BJ (cell line): ENCODE measurements around the gene RFPL1. TPM values are rescaled to one million over a fixed set of nuclear protein-coding genes. Genes with fewer than 3 reads are reported as not detected.

Experiments
- CTCF ChIA-PET: fragments of 350-600 bp; formaldehyde crosslinking; extraction: SDS; loops from one replicate; lab custom pipeline; 2021; ENCODE audit warnings: antibody characterized with exemption, inconsistent platforms; lab: Yijun Ruan, JAX
- POLR2A ChIA-PET: fragments of 300-600 bp; sonication (Branson Sonifier 250); formaldehyde crosslinking; extraction: SDS; loops from one replicate; lab custom pipeline; 2021; ENCODE audit warnings: antibody characterized with exemption; lab: Charles Lee
- DNase-seq: peaks from one replicate; pipeline ENCODE4 v3.0.0-alpha.2; 2011; ENCODE audit warnings: low read depth
- H3K27me3 ChIP-seq: 2 replicates; pipeline ENCODE4 v1.6.0; 2011; ENCODE audit warnings: low read length; ENCODE audit not compliant: control insufficient read depth, insufficient read depth
- H3K36me3 ChIP-seq: 2 replicates; pipeline ENCODE4 v1.5.1; 2011; ENCODE audit warnings: low read length; ENCODE audit not compliant: control insufficient read depth, insufficient read depth
- H3K4me3 ChIP-seq: 2 replicates; pipeline ENCODE4 v1.5.1; 2011; ENCODE audit warnings: low read depth, mild to moderate bottlenecking, control low read depth, low read length
- polyA plus RNA-seq: library from polyadenylated mRNA; depleted of rRNA; stranded (reverse); fragments of >200 nt; gene quantifications from 2 replicates; pipeline ENCODE4 v1.2.3, GENCODE V29; 2011
- TF ChIP-seq, protein P1 (sequence below): IDR thresholded peaks from 2 replicates; pipeline ENCODE4 v1.5.1; 2011; ENCODE audit warnings: low read depth, mild to moderate bottlenecking, control low read depth, inconsistent platforms, low read length, moderate library complexity; ENCODE audit not compliant: insufficient read depth

RFPL1 gene
- polyA plus RNA-seq, 1 experiment, result not detected

DNA sequence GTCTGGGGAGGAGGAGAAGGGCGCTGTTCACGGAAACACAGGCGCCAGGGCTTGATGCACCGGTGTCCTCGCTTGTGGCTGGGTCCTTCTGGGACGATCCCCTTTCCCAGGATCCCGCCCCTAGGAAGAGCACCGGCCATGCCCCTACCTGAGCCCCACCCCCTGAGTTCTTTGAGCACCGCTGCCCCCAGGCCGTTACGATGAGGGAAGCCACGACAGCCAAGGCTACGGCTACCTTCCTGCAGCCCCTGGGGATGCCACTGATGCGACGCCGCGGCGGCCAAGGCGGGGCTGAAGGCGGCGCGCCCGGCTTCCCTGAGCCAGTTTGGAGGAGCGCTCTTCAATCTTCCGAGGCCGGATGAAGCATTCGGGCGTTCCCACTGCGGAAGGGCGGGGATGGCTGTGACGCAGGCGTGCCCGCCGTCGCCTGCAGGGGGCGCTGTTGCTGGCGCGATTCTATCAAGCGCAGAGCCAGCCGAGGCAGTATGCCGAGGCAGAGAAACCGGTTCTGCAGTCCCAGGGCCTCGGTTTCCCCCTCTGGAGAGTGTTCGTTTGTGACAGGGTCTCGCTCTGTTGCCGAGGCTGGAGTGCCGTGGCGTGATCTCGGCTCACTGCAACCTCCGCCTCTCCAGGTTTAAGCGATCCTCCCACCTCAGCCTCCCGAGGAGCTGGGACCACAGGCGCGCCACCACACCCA lies 31.9 kb downstream of the RFPL1 start:
- Histone ChIP-seq H3K36me3 (no peaks in the 10 kb centered on the region), H3K4me3 (no peak overlapping the region), H3K27me3 (peaks cover 3% of the 10 kb centered on the region)
- TF ChIP-seq, protein P1, sequence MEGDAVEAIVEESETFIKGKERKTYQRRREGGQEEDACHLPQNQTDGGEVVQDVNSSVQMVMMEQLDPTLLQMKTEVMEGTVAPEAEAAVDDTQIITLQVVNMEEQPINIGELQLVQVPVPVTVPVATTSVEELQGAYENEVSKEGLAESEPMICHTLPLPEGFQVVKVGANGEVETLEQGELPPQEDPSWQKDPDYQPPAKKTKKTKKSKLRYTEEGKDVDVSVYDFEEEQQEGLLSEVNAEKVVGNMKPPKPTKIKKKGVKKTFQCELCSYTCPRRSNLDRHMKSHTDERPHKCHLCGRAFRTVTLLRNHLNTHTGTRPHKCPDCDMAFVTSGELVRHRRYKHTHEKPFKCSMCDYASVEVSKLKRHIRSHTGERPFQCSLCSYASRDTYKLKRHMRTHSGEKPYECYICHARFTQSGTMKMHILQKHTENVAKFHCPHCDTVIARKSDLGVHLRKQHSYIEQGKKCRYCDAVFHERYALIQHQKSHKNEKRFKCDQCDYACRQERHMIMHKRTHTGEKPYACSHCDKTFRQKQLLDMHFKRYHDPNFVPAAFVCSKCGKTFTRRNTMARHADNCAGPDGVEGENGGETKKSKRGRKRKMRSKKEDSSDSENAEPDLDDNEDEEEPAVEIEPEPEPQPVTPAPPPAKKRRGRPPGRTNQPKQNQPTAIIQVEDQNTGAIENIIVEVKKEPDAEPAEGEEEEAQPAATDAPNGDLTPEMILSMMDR, result peak; percentile 72
- DNase-seq, result no peak
- ChIA-PET CTCF (interaction anchor here (0.7 to 1.6 kb wide), 7 partner anchors 9 to 40 kb away, joined by 3 to 6 read pairs (median 4); no protein-coding TSS in a partner anchor), POLR2A (no interaction called here)

DNA sequence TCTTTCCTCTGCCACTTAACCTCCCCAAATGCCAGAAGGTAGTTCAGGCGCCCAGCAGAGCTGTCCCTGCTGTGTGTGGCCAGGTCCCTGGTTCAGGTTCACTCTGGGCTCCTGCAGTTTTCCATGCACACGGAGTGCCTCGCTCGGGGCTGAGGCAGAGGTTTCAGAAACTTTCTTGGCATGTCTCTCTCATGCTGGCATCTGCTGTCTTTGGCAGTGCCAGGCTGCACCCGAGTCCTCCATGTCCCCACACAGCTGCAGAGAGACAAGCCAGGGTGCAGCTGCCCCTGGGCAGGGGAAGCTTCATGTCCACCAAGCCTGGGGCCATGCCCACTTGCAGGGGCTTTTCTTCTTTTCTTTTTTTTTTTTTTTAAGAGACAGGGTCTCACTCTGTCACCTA lies 34.6 kb downstream of the RFPL1 start:
- no peak for DNase-seq
- CTCF ChIA-PET, result no interaction called here

GRCh38 chr22:29475550-29475949 lies 37.2 kb downstream of the RFPL1 start:
- ChIA-PET POLR2A (no interaction called here), CTCF (no interaction called here)
- Histone ChIP-seq H3K36me3 (no peaks in the 10 kb centered on the region), H3K4me3 (no peak overlapping the region), H3K27me3 (peaks cover 29% of the 10 kb centered on the region)
- TF ChIP-seq, protein P1, result no peak
- no peak for DNase-seq

More for the DNA sequence above, 34.6 kb downstream of the RFPL1 start:
- POLR2A ChIA-PET, result no interaction called here
- Histone ChIP-seq H3K4me3 (no peak overlapping the region), H3K27me3 (peaks cover 11% of the 10 kb centered on the region), H3K36me3 (no peaks in the 10 kb centered on the region)
- TF ChIP-seq, protein P1, result no peak

DNA sequence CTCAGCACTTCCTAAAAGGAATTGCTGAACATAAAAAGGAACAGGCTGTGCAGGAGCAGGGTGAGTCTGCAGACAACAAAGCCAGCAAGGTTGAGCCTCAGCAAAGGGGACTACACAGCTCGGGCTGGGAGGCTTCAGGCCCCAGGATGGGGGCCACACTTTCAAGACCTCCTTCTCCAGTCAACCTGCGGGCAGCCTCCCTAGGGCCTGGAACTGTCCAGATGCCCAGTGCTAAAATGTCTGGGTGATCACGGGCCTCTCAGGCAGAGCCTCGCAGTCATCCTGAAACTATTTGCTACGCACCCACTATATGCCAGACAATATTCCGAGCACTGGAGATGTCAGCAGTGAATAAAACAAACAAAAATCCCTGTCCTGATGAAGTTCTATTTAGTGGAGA lies 37.7 kb downstream of the RFPL1 start:
- Histone ChIP-seq H3K4me3 (no peak overlapping the region), H3K27me3 (peaks cover 33% of the 10 kb centered on the region), H3K36me3 (no peaks in the 10 kb centered on the region)
- ChIA-PET POLR2A (no interaction called here), CTCF (no interaction called here)
- no peak for DNase-seq
- TF ChIP-seq, protein P1, result no peak

DNA sequence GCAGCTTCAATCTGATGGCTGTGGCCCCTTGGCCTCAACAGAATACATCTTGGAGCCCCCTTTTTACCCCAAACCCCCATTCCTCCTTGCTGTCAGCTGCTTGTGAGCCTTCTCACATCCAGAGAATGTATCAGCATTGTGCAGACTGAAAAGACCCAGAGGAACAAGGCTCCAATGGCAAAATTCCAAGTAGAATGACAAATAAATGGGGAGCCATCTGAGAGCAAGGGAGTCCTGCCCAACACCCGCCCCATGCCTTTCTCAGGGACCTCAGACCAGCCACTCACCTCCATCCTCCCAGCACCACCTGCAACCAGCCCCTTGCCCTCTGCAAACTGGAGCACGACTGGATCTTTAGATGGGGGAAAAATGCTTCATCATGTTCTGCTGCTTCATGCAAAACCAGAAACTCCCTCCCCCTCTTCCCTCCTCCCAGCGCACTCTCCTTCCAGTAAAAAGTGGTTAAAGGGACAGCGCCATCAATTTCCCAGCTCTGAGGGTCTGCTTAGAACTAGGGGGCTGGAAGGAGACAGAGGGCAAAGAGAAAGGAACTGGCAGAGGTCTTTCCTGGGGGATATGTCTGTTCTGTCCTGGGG lies 39.4 kb downstream of the RFPL1 start:
- no peak for DNase-seq
- H3K4me3 ChIP-seq, result no peak overlapping the region
- TF ChIP-seq, protein P1, result no peak
- ChIA-PET CTCF (no interaction called here), POLR2A (no interaction called here)
- H3K27me3 ChIP-seq, result peaks cover 44% of the 10 kb centered on the region
- H3K36me3 ChIP-seq, result no peaks in the 10 kb centered on the region
